OCI-LY1 (cell line): ENCODE results near the gene CCDC127.

Experiments used
- H2AFZ ChIP-seq: fragments of 200-600 bp; sonication (generic), shearing (Covaris generic); 2 replicates; pipeline ENCODE4 v1.6.0; 2014; ENCODE audit warnings: antibody characterized with exemption, mild to moderate bottlenecking, low read length
- H3F3A ChIP-seq: fragments of 200-600 bp; sonication (generic), shearing (Covaris generic); 2 replicates; pipeline ENCODE4 v1.6.0; 2014; ENCODE audit warnings: mild to moderate bottlenecking, antibody characterized with exemption, low read length, moderate library complexity; ENCODE audit not compliant: insufficient read depth
- H3K27ac ChIP-seq: fragments of 200-600 bp; sonication (generic); 2 replicates; pipeline ENCODE4 v1.5.1; 2014; ENCODE audit warnings: low read length, mixed run types, mild to moderate bottlenecking, low read depth; ENCODE audit not compliant: poor library complexity, severe bottlenecking
- H3K27me3 ChIP-seq: fragments of 200-600 bp; sonication (generic); 2 replicates; pipeline ENCODE4 v1.6.0; 2014; ENCODE audit warnings: antibody characterized with exemption, mild to moderate bottlenecking, low read length, moderate library complexity; ENCODE audit not compliant: insufficient read depth
- H3K36me3 ChIP-seq: fragments of 200-600 bp; sonication (generic); 2 replicates; pipeline ENCODE4 v1.6.1; 2014; ENCODE audit warnings: mild to moderate bottlenecking, antibody characterized with exemption, low read length, moderate library complexity, mixed read lengths; ENCODE audit not compliant: insufficient read depth
- H3K4me1 ChIP-seq: fragments of 200-600 bp; sonication (generic); 2 replicates; pipeline ENCODE4 v1.5.1; 2014; ENCODE audit warnings: mild to moderate bottlenecking, low read length, moderate library complexity; ENCODE audit not compliant: insufficient read depth, severe bottlenecking
- H3K4me2 ChIP-seq: fragments of 200-600 bp; sonication (generic), shearing (Covaris generic); 2 replicates; pipeline ENCODE4 v1.6.1; 2014; ENCODE audit warnings: low read length
- H3K4me3 ChIP-seq: fragments of 200-600 bp; sonication (generic); 2 replicates; pipeline ENCODE4 v1.5.1; 2014; ENCODE audit warnings: low read length, low read depth, mild to moderate bottlenecking, mixed read lengths; ENCODE audit not compliant: poor library complexity, severe bottlenecking
- H3K79me2 ChIP-seq: fragments of 200-600 bp; shearing (Covaris generic); 2 replicates; pipeline ENCODE4 v1.6.1; 2016; ENCODE audit warnings: mixed run types, low read length, mixed read lengths; ENCODE audit not compliant: insufficient read depth
- H3K9ac ChIP-seq: fragments of 200-600 bp; sonication (generic), shearing (Covaris generic); 2 replicates; pipeline ENCODE4 v1.6.1; 2014; ENCODE audit warnings: mild to moderate bottlenecking, low read length, mixed read lengths
- H3K9me2 ChIP-seq: fragments of 200-600 bp; sonication (generic), shearing (Covaris generic); 2 replicates; pipeline ENCODE4 v1.6.1; 2014; ENCODE audit warnings: low read depth, mild to moderate bottlenecking, low read length, mixed read lengths
- H3K9me3 ChIP-seq: fragments of 200-600 bp; shearing (Covaris generic); 2 replicates; pipeline ENCODE4 v1.6.1; 2014; ENCODE audit warnings: low read length, mixed read lengths
- H4K20me1 ChIP-seq: fragments of 200-600 bp; sonication (generic), shearing (Covaris generic); 2 replicates; pipeline ENCODE4 v1.6.0; 2016; ENCODE audit warnings: mild to moderate bottlenecking, low read length; ENCODE audit not compliant: insufficient read depth
- EZH2 ChIP-seq: fragments of 200-600 bp; sonication (generic), shearing (Covaris generic); IDR thresholded peaks from 2 replicates; pipeline ENCODE4 v1.8.0; 2017; ENCODE audit warnings: borderline replicate concordance, mixed run types, mild to moderate bottlenecking, antibody characterized with exemption, low read length, moderate library complexity, mixed read lengths
- TF ChIP-seq, protein P1 (sequence below): fragments of 200-600 bp; sonication (generic), shearing (Covaris generic); IDR thresholded peaks from 2 replicates; pipeline ENCODE4 v1.5.1; 2017; ENCODE audit warnings: mild to moderate bottlenecking, antibody characterized with exemption, low read length, moderate library complexity, mixed read lengths

Gene CCDC127

DNA sequence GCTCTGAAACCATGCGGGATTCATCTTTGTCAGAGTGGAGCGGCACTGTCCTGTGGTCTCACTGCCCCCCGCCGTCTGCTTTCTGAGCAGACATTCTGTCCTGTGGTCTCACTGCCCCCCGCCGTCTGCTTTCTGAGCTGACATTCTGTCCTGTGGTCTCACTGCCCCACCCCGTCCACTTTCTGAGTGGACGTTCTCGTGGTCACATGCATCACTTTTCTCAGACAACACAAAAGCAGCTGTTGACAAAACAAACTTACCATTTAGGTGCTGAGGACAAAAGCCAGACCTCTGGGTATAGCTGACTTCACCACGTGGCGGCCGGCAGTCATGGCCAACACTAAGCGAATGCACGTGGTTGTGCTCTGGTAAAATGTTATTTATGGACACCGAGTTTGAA, 23.9 kb downstream of the CCDC127 start:
- Histone ChIP-seq H4K20me1 (no peaks in the 10 kb centered on the region), H3K27ac (no peak overlapping the region), H2AFZ (no peak overlapping the region), H3K27me3 (no peaks in the 10 kb centered on the region), H3K4me1 (peaks cover 52% of the 10 kb centered on the region), H3K79me2 (no peaks in the 10 kb centered on the region), H3K4me3 (no peak overlapping the region), H3K9me3 (no peaks in the 10 kb centered on the region), H3K9me2 (no peaks in the 10 kb centered on the region), H3F3A (no peaks in the 10 kb centered on the region), H3K36me3 (0 out of 2 replicates have a peak, but pooled peaks cover 3% of the 10 kb centered on the region), H3K4me2 (no peak overlapping the region), H3K9ac (no peak overlapping the region)
- TF ChIP-seq EZH2: no peak
- TF ChIP-seq, protein P1, sequence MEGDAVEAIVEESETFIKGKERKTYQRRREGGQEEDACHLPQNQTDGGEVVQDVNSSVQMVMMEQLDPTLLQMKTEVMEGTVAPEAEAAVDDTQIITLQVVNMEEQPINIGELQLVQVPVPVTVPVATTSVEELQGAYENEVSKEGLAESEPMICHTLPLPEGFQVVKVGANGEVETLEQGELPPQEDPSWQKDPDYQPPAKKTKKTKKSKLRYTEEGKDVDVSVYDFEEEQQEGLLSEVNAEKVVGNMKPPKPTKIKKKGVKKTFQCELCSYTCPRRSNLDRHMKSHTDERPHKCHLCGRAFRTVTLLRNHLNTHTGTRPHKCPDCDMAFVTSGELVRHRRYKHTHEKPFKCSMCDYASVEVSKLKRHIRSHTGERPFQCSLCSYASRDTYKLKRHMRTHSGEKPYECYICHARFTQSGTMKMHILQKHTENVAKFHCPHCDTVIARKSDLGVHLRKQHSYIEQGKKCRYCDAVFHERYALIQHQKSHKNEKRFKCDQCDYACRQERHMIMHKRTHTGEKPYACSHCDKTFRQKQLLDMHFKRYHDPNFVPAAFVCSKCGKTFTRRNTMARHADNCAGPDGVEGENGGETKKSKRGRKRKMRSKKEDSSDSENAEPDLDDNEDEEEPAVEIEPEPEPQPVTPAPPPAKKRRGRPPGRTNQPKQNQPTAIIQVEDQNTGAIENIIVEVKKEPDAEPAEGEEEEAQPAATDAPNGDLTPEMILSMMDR: no peak

- Histone ChIP-seq H3K9me2 (no peaks in the 10 kb centered on the region), H3K9ac (no peak overlapping the region), H3F3A (no peaks in the 10 kb centered on the region), H3K27ac (no peak overlapping the region), H3K36me3 (no peaks in the 10 kb centered on the region), H3K27me3 (no peaks in the 10 kb centered on the region), H4K20me1 (no peaks in the 10 kb centered on the region), H3K4me2 (no peak overlapping the region), H3K4me1 (peaks cover 61% of the 10 kb centered on the region), H3K4me3 (no peak overlapping the region), H3K9me3 (no peaks in the 10 kb centered on the region), H3K79me2 (no peaks in the 10 kb centered on the region), H2AFZ (no peak overlapping the region)
- TF ChIP-seq EZH2: no peak
- TF ChIP-seq, protein P1: no peak
Measured at GRCh38 chr5:192970-193831, 24.8 kb downstream of the CCDC127 start.

- H3K36me3 ChIP-seq: no peaks in the 10 kb centered on the region
- no peaks in the 10 kb centered on the region for H3K9me2 ChIP-seq
- no peaks in the 10 kb centered on the region for H4K20me1 ChIP-seq
- H3K27ac ChIP-seq: no peak overlapping the region
- H3K4me3 ChIP-seq: no peak overlapping the region
- peaks cover 62% of the 10 kb centered on the region for H3K4me1 ChIP-seq
- H3K4me2 ChIP-seq: no peak overlapping the region
- no peaks in the 10 kb centered on the region for H3K79me2 ChIP-seq
- H3K9me3 ChIP-seq: no peaks in the 10 kb centered on the region
- H3K27me3 ChIP-seq: no peaks in the 10 kb centered on the region
- TF ChIP-seq EZH2: no peak
- TF ChIP-seq, protein P1: no peak
- H2AFZ ChIP-seq: no peak overlapping the region
- H3F3A ChIP-seq: no peaks in the 10 kb centered on the region
- H3K9ac ChIP-seq: no peak overlapping the region
Measured at GRCh38 chr5:192691-192969, 25.3 kb downstream of the CCDC127 start.
